Measurements from ENCODE around the gene C11orf98.

The C11orf98 gene

DNA sequence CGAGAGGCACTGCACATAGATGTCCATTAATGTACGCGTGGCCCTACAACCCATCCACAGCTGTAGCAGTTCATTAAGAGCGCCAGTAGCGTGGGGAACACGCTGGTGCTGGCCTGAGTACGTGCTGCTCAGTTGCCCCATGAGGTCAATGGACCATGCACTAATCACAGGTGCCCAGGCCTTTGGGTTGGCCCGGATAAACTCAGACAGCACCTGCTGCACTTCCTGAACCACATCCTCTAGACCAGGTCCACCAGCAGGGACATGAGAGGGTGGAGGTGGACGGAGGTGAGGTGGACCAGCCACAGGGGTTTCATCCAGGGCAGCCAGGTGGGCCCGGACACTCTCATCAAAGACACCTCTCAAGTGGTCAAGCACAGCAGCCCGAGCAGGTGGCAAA, 15.5 kb downstream of the C11orf98 start:
- in situ Hi-C loops (cut with MboI; ENCODE audit: low pct_unique_long_range_greater_than_20kb, low sequenced_read_pairs, unreplicated experiment): no loop called here
- no peak for DNase-seq (ENCODE audit: low spot score)
- TF ChIP-seq, protein P1, sequence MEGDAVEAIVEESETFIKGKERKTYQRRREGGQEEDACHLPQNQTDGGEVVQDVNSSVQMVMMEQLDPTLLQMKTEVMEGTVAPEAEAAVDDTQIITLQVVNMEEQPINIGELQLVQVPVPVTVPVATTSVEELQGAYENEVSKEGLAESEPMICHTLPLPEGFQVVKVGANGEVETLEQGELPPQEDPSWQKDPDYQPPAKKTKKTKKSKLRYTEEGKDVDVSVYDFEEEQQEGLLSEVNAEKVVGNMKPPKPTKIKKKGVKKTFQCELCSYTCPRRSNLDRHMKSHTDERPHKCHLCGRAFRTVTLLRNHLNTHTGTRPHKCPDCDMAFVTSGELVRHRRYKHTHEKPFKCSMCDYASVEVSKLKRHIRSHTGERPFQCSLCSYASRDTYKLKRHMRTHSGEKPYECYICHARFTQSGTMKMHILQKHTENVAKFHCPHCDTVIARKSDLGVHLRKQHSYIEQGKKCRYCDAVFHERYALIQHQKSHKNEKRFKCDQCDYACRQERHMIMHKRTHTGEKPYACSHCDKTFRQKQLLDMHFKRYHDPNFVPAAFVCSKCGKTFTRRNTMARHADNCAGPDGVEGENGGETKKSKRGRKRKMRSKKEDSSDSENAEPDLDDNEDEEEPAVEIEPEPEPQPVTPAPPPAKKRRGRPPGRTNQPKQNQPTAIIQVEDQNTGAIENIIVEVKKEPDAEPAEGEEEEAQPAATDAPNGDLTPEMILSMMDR (IDR thresholded peaks at IDR 0.05; ENCODE audit: extremely low read depth, insufficient read depth, missing control alignments): no peak

DNA sequence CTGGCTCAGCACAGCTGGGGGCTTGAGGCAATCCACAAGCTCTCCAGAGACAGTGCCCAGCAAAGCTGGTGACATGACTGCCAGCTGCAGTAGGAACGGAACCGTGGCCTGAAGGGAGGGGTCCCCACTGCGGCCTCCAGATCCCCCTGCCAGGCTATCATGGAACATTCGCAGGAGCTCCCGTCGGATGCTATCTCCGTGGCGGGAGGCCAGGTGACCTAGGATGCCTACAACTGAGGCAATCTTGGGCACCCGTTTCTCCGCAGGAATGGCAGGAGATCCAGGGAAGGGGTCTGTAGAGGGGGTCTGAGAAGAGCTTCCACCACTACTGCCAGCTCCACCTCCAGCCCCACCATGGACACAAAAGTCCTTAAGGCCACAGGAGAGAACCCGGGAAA, 16.0 kb downstream of the C11orf98 start:
- in situ Hi-C loops (cut with MboI; ENCODE audit: low pct_unique_long_range_greater_than_20kb, low sequenced_read_pairs, unreplicated experiment): no loop called here
- TF ChIP-seq, protein P1 (IDR thresholded peaks at IDR 0.05; ENCODE audit: extremely low read depth, insufficient read depth, missing control alignments): no peak
- no peak for DNase-seq (ENCODE audit: low spot score)

DNA sequence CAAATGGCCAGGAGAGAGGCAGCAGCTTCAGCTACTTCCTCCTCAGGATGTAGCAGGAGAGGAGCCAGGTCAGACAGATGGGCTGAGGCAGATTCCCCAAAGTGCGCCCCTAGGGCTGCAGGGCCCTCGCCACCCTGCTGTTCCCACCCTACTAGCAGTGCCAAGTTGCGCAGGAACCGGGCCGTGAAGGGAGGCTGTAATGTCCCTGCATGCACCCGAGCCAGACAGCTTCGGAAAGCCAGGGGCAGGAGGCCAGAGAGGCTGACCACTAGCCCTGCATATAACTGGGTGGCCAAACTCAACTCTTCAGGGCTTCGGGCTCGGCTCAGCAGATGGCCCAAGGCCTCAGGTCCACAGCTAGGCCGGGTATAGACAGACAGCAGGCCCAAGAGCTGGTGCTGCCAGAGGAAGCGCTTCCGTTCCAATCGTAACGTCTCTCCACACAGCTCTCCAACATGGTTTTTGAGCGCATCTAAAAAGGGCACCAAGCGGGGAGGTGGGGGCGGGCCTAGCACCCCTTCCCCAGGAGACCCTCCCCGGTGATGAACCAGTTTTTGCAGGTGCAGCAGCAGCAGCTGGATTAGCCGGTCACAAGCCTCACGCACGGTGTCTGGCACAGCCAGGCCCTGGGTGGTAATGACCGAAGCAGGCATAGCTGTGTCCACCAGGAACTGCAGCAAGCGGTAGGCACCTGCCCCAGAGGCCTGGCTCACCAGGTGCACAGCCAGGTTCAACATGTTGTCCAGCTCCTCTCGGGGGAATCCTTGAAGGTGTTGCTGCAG, 16.6 kb downstream of the C11orf98 start:
- in situ Hi-C loops (cut with MboI; ENCODE audit: low pct_unique_long_range_greater_than_20kb, low sequenced_read_pairs, unreplicated experiment): no loop called here

DNA sequence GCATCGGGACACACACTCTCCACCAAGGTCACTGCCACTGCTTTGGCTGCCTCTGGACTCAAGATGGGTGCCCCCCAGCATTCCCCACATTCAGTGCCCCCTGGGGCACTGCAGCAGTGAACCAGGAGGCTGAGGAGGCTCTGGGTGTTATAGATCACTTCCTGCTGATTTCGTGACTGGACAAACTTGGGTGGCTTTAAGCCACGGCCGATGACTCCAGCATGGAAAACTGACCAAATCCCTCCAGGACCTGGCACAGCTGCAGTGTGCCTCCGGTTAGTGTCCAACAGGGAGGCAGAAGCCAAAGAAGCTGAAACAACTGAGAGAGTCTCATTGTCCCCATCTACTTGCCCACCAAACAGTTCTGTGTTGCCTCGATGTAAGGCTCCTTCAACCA, 17.4 kb downstream of the C11orf98 start:
- in situ Hi-C loops (cut with MboI; ENCODE audit: low pct_unique_long_range_greater_than_20kb, low sequenced_read_pairs, unreplicated experiment): no loop called here
- TF ChIP-seq, protein P1 (IDR thresholded peaks at IDR 0.05; ENCODE audit: extremely low read depth, insufficient read depth, missing control alignments): no peak
- no peak for DNase-seq (ENCODE audit: low spot score)

More for the DNA sequence above, 16.6 kb downstream of the C11orf98 start:
- TF ChIP-seq, protein P1 (IDR thresholded peaks at IDR 0.05; ENCODE audit: extremely low read depth, insufficient read depth, missing control alignments): no peak
- no peak for DNase-seq (ENCODE audit: low spot score)

DNA sequence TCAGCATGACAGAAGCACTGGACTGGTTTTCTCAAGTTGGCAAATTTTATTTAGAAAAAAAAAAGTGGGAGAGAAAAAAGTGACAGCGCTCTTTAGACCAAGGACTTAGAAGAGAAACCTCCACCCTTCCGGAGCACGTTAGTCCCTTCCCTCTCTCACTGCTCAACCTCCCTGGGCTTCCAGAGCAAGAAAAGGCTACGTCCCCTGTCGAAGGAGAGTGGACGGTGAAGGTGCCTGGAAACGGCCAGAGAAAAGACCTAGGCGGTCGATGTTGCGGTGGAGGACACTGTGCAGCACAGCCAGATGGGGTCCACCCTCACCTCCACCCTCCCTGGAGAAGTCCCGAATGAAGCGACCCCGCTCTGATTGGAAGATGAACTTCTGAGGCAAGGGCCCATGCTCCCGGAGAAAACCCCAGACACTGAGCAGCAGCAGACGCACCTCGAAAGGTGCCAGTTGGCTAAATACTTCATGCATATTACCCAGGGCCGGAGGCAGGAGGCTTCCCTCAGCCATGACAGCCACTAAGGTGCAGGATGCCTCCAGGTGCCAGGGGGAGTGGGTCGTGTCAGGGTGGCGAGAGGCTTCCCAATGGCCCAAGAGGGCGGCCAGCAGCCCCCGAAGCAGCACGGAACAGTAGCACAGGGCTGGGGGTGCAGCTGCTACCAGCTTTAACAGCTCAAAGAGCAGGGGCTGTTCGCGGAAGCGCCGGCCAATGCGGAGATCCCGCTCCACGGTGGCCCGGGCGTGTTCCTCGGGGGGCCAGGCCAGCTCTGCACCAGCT, 18.0 kb downstream of the C11orf98 start:
- DNase-seq (ENCODE audit: low spot score): no peak
- TF ChIP-seq, protein P1 (IDR thresholded peaks at IDR 0.05; ENCODE audit: extremely low read depth, insufficient read depth, missing control alignments): no peak
- in situ Hi-C loops (cut with MboI; ENCODE audit: low pct_unique_long_range_greater_than_20kb, low sequenced_read_pairs, unreplicated experiment): no loop called here

DNA sequence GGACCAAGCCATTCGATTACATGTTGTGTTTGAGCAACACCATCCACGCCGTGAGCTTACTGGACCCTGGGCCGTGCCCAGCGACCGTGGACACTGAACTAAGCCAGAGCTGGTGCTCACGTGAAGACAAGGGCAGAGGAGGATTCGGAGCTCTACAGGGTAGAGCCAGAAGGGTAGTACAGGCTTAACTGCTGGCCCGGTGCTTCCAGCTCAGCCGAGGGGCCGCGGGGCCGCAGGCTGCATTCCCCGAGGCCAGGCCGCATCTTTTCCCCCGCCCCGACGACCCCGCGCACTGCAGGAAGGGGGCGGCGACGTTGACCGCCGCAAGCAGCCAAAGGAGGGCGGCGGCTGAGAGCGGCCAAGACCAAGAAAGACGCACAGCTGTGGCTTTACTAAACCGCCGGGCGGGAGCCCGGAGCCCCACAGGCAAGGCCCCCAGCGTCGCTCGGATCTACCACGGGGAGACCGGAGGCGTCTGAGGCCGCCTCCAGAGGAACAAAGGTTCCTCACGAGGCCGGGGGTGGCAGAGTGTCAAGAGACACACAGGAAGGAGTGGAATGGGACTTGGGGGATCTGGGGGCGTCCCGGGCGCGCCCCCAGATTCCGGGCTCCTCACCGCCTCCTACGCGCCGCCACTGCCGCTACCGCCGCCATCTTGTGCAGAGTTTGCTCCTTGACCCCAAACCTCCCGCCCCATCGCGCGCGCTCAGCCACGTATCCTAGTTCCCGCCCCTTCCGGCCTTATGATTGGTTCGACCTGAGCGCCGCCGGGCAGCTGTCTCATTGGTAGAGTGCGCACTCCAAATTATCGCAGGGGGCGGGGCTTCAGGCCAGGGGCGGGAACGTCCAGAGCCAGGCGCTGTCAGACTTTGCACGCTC, 18.8 kb downstream of the C11orf98 start, which contains the start of gene GANAB:
Gene GANAB (minus strand): TSS at position 668 of the 879 bp plus-strand sequence. CDS start 14 bp downstream, at position 654.
- peak; percentile 100 for DNase-seq (ENCODE audit: low spot score)
- in situ Hi-C loops (cut with MboI; ENCODE audit: low pct_unique_long_range_greater_than_20kb, low sequenced_read_pairs, unreplicated experiment): no loop called here
- TF ChIP-seq, protein P1 (IDR thresholded peaks at IDR 0.05; ENCODE audit: extremely low read depth, insufficient read depth, missing control alignments): no peak

All from GM13977 (cell line).